H1 (cell line): ENCODE data around the gene SNTG2.

Experiments
- CEBPB ChIP-seq: IDR thresholded peaks from 2 replicates; pipeline ENCODE4 v1.6.1; 2012; ENCODE audit warnings: low read depth, low read length
- CHD7 ChIP-seq: fragments of 300-600 bp; sonication (generic); IDR thresholded peaks from 2 replicates; pipeline ENCODE4 v1.7.1; 2012; ENCODE audit warnings: low read length, moderate library complexity, mild to moderate bottlenecking, inconsistent platforms; ENCODE audit not compliant: insufficient replicate concordance
- CTCF ChIP-seq, 3 experiments: IDR thresholded peaks; 1 replicate in 2 of 3; 2 replicates in 1 of 3; pipeline versions ENCODE4 v1.5.1 to v1.6.1; 2011; ENCODE audit warnings: low read length in 3 of 3, mild to moderate bottlenecking in 3 of 3, inconsistent platforms in 2 of 3, low read depth in 1 of 3, moderate library complexity in 1 of 3; ENCODE audit not compliant: insufficient read depth in 1 of 3; ENCODE audit errors: control extremely low read depth in 1 of 3
- JUND ChIP-seq: IDR thresholded peaks from 2 replicates; pipeline ENCODE4 v1.6.1; 2011; ENCODE audit warnings: mild to moderate bottlenecking, improper control_type of control experiment, low read length
- MAFK ChIP-seq: IDR thresholded peaks from 2 replicates; pipeline ENCODE4 v1.6.1; 2012; ENCODE audit warnings: low read depth, mild to moderate bottlenecking, improper control_type of control experiment, low read length
- MAX ChIP-seq: IDR thresholded peaks from 2 replicates; pipeline ENCODE4 v1.6.1; 2012; ENCODE audit warnings: inconsistent platforms
- TAF1 ChIP-seq: IDR thresholded peaks from 2 replicates; pipeline ENCODE4 v1.6.1; 2011; ENCODE audit warnings: mild to moderate bottlenecking, low read depth, low read length
- ZNF274 ChIP-seq: IDR thresholded peaks from 2 replicates; pipeline ENCODE4 v1.7.0; 2012; ENCODE audit warnings: low read length, borderline replicate concordance; ENCODE audit errors: extremely low read depth

- no peak for TF ChIP-seq MAFK
- no peak for TF ChIP-seq CHD7
- no peak for TF ChIP-seq CTCF (IDR thresholded peaks at IDR 0.05; ENCODE audit: control extremely low read depth in 1 of 3, insufficient read depth in 1 of 3, low read depth in 1 of 3, low read length in 3 of 3)
- TF ChIP-seq ZNF274: no peak
- TF ChIP-seq TAF1: no peak
- TF ChIP-seq CEBPB: no peak
- TF ChIP-seq MAX: no peak
- TF ChIP-seq JUND: no peak
These were observed 274.3 kb downstream of the SNTG2 start for GRCh38 chr2:1224901-1225300.
